GM23338 (cell line): ENCODE data around the gene UVRAG. TPM values are rescaled to one million over a fixed set of nuclear protein-coding genes. Genes with fewer than 3 reads are reported as not detected.

ENCODE experiments used
- ATAC-seq: fragments of 200-7000 bp; cut with Tn5 transposase; 3 replicates; pipeline ENCODE4 v1.9.1; 2020
- DNase-seq: peaks from one replicate; pipeline ENCODE4 v3.0.0-alpha.2; 2015; ENCODE audit warnings: low spot score
- H2AFZ ChIP-seq: fragments of 200-600 bp; sonication (generic); 2 replicates; pipeline ENCODE4 v1.8.0; 2016; ENCODE audit warnings: antibody characterized with exemption, mild to moderate bottlenecking, moderate library complexity
- H3F3A ChIP-seq: fragments of 200-600 bp; sonication (generic); replicated peaks from 2 replicates; pipeline ENCODE4 v1.8.0; 2017; ENCODE audit warnings: antibody characterized with exemption, mixed run types, low read depth
- H3K27ac ChIP-seq: fragments of 200-600 bp; sonication (generic); 2 replicates; pipeline ENCODE4 v1.6.1; 2016; ENCODE audit warnings: low read depth
- H3K27me3 ChIP-seq: fragments of 200-600 bp; sonication (generic); 2 replicates; pipeline ENCODE4 v1.8.0; 2016; ENCODE audit warnings: mild to moderate bottlenecking, mixed run types, moderate library complexity; ENCODE audit not compliant: insufficient read depth
- H3K36me3 ChIP-seq: fragments of 200-600 bp; sonication (generic); 2 replicates; pipeline ENCODE4 v1.8.0; 2016; ENCODE audit warnings: mild to moderate bottlenecking; ENCODE audit not compliant: insufficient read depth
- H3K4me1 ChIP-seq: fragments of 200-600 bp; sonication (generic); 2 replicates; pipeline ENCODE4 v1.8.0; 2016; ENCODE audit warnings: mild to moderate bottlenecking, moderate library complexity; ENCODE audit not compliant: insufficient read depth
- H3K4me2 ChIP-seq: fragments of 200-600 bp; sonication (generic); 2 replicates; pipeline ENCODE4 v1.7.1; 2017; ENCODE audit warnings: mixed run types
- H3K4me3 ChIP-seq: fragments of 200-600 bp; sonication (generic); 2 replicates; pipeline ENCODE4 v1.6.1; 2016; ENCODE audit warnings: mixed run types
- H3K79me2 ChIP-seq: fragments of 200-600 bp; sonication (generic); replicated peaks from 2 replicates; pipeline ENCODE4 v1.8.0; 2017; ENCODE audit warnings: mild to moderate bottlenecking; ENCODE audit not compliant: insufficient read depth
- H3K9me2 ChIP-seq: fragments of 200-600 bp; sonication (generic); 2 replicates; pipeline ENCODE4 v1.8.0; 2017; ENCODE audit not compliant: insufficient read depth
- H4K20me1 ChIP-seq: fragments of 200-600 bp; sonication (generic); replicated peaks from 2 replicates; pipeline ENCODE4 v1.8.0; 2017; ENCODE audit warnings: mild to moderate bottlenecking; ENCODE audit not compliant: insufficient read depth
- H3K27ac Mint-ChIP-seq: 2 replicates; pipeline ENCODE4 v1.8.0; 2020; ENCODE audit warnings: inconsistent platforms, mild to moderate bottlenecking, moderate library complexity, mixed read lengths
- H3K27me3 Mint-ChIP-seq: 3 replicates; pipeline ENCODE4 v1.8.0; 2022; ENCODE audit warnings: low read depth, mild to moderate bottlenecking, moderate library complexity, mixed read lengths, inconsistent platforms; ENCODE audit not compliant: insufficient read depth, poor library complexity
- H3K36me3 Mint-ChIP-seq: 3 replicates; pipeline ENCODE4 v1.8.0; 2021; ENCODE audit warnings: low read depth, mild to moderate bottlenecking, inconsistent platforms, moderate library complexity, mixed read lengths
- H3K4me1 Mint-ChIP-seq: 3 replicates; pipeline ENCODE4 v1.8.0; 2020; ENCODE audit warnings: mild to moderate bottlenecking, inconsistent platforms, mixed read lengths
- H3K4me3 Mint-ChIP-seq: 3 replicates; pipeline ENCODE4 v1.8.0; 2021; ENCODE audit warnings: moderate library complexity, mild to moderate bottlenecking, inconsistent platforms, mixed read lengths
- H3K9me3 Mint-ChIP-seq: 3 replicates; pipeline ENCODE4 v1.8.0; 2020; ENCODE audit warnings: moderate library complexity, mild to moderate bottlenecking, inconsistent platforms, mixed read lengths
- CREB1 ChIP-seq: fragments of 250-450 bp; sonication (Bioruptor Pico); IDR thresholded peaks from 2 replicates; pipeline ENCODE4 v1.5.0; 2020; ENCODE audit warnings: low read depth, mild to moderate bottlenecking, moderate library complexity
- EZH2 ChIP-seq: fragments of 200-600 bp; sonication (generic); IDR thresholded peaks from one replicate; pipeline ENCODE4 v1.8.0; 2017; ENCODE audit warnings: antibody characterized with exemption, mild to moderate bottlenecking, low read depth; ENCODE audit not compliant: unreplicated experiment
- POLR2AphosphoS5 ChIP-seq: IDR thresholded peaks from 2 replicates; pipeline ENCODE4 v1.6.1; 2016; ENCODE audit warnings: antibody characterized with exemption, low read depth
- REST ChIP-seq: IDR thresholded peaks from one replicate; pipeline ENCODE4 v1.6.1; 2018; ENCODE audit warnings: antibody characterized with exemption; ENCODE audit not compliant: unreplicated experiment
- ZNF114 ChIP-seq: fragments of 250-450 bp; sonication (Bioruptor Pico); IDR thresholded peaks from 2 replicates; pipeline ENCODE4 v1.5.0; 2020; ENCODE audit warnings: mild to moderate bottlenecking, moderate library complexity
- ZNF331 ChIP-seq: fragments of 250-450 bp; sonication (Bioruptor Pico); IDR thresholded peaks from 2 replicates; pipeline ENCODE4 v1.5.0; 2020; ENCODE audit warnings: low read depth, mild to moderate bottlenecking, moderate library complexity
- polyA plus RNA-seq: library from polyadenylated mRNA; unstranded; fragments of >200 nt; fragmentation: Nextera tagmentation; extraction: Ambion mirVana; gene quantifications from 2 replicates; pipeline ENCODE4 v1.2.1, GENCODE V29; 2016
- total RNA-seq: library from RNA; depleted of rRNA; stranded (reverse); fragments of >200 nt; shearing (Covaris generic); gene quantifications from 2 replicates; pipeline ENCODE4 v1.2.3, GENCODE V29; 2014
- TF ChIP-seq, protein P1 (sequence below), 2 experiments: fragments of 200-600 bp in 1 of 2; sonication (generic) in 1 of 2; conservative IDR thresholded peaks; 2 replicates each; pipeline versions ENCODE4 v1.5.1 to v1.6.1; 2016 to 2017; ENCODE audit warnings: antibody characterized with exemption in 2 of 2, low read depth in 2 of 2, mild to moderate bottlenecking in 2 of 2, moderate library complexity in 1 of 2
- TF ChIP-seq, protein P2 (sequence below): fragments of 250-450 bp; sonication (Bioruptor Pico); IDR thresholded peaks from 2 replicates; pipeline ENCODE4 v1.5.0; 2020; ENCODE audit warnings: mild to moderate bottlenecking, moderate library complexity

The UVRAG gene
- total and polyA plus RNA-seq, 2 experiments from 2014 or later, result 15.3 to 17.4 TPM

DNA sequence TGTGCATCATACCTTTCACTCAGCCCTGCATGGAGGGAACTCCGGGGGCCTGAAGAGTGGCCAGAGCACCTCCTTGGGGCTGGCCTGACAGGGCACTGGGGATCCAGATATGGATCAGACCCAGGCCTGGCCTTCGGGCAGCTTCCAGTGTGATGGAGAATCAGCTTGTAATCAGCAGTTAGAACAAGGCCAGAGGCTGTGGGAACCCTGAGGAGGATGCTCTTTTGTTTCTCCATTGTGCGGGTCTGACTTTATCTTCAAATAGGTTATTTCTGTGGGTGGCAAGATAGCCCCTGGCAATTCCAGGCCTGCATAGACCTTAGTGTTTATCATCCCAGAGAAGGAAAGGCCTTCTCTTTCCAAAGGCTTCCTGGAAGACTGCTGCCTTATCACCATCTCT is 34.1 kb upstream of the UVRAG start (continued):
- no peak for TF ChIP-seq POLR2AphosphoS5
- TF ChIP-seq ZNF331 (CRISPR knock-in tag), result no peak
- no peak for TF ChIP-seq REST
- TF ChIP-seq, protein P1, sequence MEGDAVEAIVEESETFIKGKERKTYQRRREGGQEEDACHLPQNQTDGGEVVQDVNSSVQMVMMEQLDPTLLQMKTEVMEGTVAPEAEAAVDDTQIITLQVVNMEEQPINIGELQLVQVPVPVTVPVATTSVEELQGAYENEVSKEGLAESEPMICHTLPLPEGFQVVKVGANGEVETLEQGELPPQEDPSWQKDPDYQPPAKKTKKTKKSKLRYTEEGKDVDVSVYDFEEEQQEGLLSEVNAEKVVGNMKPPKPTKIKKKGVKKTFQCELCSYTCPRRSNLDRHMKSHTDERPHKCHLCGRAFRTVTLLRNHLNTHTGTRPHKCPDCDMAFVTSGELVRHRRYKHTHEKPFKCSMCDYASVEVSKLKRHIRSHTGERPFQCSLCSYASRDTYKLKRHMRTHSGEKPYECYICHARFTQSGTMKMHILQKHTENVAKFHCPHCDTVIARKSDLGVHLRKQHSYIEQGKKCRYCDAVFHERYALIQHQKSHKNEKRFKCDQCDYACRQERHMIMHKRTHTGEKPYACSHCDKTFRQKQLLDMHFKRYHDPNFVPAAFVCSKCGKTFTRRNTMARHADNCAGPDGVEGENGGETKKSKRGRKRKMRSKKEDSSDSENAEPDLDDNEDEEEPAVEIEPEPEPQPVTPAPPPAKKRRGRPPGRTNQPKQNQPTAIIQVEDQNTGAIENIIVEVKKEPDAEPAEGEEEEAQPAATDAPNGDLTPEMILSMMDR (conservative IDR thresholded peaks at IDR 0.05; ENCODE audit: low read depth in 2 of 2), result no peak

GRCh38 chr11:75781296-75781695 is 33.7 kb upstream of the UVRAG start:
- Mint-ChIP-seq H3K4me1 (no peaks in the 10 kb centered on the region), H3K9me3 (no peaks in the 10 kb centered on the region), H3K36me3 (no peaks in the 10 kb centered on the region), H3K4me3 (no peak overlapping the region), H3K27ac (no peak overlapping the region), H3K27me3 (peaks cover 3% of the 10 kb centered on the region)
- DNase-seq (no peak), ATAC-seq (no peak)
- H3K9me2 ChIP-seq, result no peaks in the 10 kb centered on the region
- no peaks in the 10 kb centered on the region for H3K79me2 ChIP-seq
- H3K4me3 ChIP-seq, result no peak overlapping the region
- TF ChIP-seq ZNF114 (CRISPR knock-in tag), result no peak
- TF ChIP-seq, protein P1 (conservative IDR thresholded peaks at IDR 0.05; ENCODE audit: low read depth in 2 of 2), result no peak
- no peak for TF ChIP-seq ZNF331 (CRISPR knock-in tag)
- TF ChIP-seq EZH2, result no peak
- no peak for TF ChIP-seq CREB1
- TF ChIP-seq, protein P2, sequence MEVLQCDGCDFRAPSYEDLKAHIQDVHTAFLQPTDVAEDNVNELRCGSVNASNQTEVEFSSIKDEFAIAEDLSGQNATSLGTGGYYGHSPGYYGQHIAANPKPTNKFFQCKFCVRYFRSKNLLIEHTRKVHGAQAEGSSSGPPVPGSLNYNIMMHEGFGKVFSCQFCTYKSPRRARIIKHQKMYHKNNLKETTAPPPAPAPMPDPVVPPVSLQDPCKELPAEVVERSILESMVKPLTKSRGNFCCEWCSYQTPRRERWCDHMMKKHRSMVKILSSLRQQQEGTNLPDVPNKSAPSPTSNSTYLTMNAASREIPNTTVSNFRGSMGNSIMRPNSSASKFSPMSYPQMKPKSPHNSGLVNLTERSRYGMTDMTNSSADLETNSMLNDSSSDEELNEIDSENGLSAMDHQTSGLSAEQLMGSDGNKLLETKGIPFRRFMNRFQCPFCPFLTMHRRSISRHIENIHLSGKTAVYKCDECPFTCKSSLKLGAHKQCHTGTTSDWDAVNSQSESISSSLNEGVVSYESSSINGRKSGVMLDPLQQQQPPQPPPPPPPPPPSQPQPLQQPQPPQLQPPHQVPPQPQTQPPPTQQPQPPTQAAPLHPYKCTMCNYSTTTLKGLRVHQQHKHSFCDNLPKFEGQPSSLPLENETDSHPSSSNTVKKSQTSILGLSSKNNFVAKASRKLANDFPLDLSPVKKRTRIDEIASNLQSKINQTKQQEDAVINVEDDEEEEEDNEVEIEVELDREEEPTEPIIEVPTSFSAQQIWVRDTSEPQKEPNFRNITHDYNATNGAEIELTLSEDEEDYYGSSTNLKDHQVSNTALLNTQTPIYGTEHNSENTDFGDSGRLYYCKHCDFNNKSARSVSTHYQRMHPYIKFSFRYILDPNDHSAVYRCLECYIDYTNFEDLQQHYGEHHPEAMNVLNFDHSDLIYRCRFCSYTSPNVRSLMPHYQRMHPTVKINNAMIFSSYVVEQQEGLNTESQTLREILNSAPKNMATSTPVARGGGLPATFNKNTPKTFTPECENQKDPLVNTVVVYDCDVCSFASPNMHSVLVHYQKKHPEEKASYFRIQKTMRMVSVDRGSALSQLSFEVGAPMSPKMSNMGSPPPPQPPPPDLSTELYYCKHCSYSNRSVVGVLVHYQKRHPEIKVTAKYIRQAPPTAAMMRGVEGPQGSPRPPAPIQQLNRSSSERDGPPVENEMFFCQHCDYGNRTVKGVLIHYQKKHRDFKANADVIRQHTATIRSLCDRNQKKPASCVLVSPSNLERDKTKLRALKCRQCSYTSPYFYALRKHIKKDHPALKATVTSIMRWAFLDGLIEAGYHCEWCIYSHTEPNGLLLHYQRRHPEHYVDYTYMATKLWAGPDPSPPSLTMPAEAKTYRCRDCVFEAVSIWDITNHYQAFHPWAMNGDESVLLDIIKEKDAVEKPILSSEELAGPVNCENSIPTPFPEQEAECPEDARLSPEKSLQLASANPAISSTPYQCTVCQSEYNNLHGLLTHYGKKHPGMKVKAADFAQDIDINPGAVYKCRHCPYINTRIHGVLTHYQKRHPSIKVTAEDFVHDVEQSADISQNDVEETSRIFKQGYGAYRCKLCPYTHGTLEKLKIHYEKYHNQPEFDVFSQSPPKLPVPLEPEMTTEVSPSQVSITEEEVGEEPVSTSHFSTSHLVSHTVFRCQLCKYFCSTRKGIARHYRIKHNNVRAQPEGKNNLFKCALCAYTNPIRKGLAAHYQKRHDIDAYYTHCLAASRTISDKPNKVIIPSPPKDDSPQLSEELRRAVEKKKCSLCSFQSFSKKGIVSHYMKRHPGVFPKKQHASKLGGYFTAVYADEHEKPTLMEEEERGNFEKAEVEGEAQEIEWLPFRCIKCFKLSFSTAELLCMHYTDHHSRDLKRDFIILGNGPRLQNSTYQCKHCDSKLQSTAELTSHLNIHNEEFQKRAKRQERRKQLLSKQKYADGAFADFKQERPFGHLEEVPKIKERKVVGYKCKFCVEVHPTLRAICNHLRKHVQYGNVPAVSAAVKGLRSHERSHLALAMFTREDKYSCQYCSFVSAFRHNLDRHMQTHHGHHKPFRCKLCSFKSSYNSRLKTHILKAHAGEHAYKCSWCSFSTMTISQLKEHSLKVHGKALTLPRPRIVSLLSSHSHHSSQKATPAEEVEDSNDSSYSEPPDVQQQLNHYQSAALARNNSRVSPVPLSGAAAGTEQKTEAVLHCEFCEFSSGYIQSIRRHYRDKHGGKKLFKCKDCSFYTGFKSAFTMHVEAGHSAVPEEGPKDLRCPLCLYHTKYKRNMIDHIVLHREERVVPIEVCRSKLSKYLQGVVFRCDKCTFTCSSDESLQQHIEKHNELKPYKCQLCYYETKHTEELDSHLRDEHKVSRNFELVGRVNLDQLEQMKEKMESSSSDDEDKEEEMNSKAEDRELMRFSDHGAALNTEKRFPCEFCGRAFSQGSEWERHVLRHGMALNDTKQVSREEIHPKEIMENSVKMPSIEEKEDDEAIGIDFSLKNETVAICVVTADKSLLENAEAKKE (CRISPR knock-in tag), result no peak
- H3K4me2 ChIP-seq, result no peak overlapping the region
- no peak overlapping the region for H3K27ac ChIP-seq
- no peaks in the 10 kb centered on the region for H3K36me3 ChIP-seq
- H4K20me1 ChIP-seq, result no peaks in the 10 kb centered on the region
- no peak overlapping the region for H2AFZ ChIP-seq
- H3K27me3 ChIP-seq, result no peaks in the 10 kb centered on the region
- H3K4me1 ChIP-seq, result no peaks in the 10 kb centered on the region
- H3F3A ChIP-seq, result no peaks in the 10 kb centered on the region
